Measurements from ENCODE around the gene MUC4. TPM values are rescaled to one million over a fixed set of nuclear protein-coding genes. Genes with fewer than 3 reads are reported as not detected.
A peak's percentile ranks its signal among the peaks of the same experiment; 100 is the strongest.
"Not testable (repeated sequence)": the region's sequence is repeated elsewhere in the genome, so short reads cannot be mapped to it uniquely, and the experiment has no call there.

MUC4 gene
- total RNA-seq, 2 donors from 2014 or later = 0.34 to 0.42 TPM

GRCh38 chr3:195803289-195803908 lies 8.3 kb downstream of the MUC4 start:
- H3K27ac Mint-ChIP-seq = peak overlapping the region; percentile 7
- H3K9me3 Mint-ChIP-seq = no peaks in the 10 kb centered on the region
- peaks cover 49% of the 10 kb centered on the region for H3K4me1 Mint-ChIP-seq (ENCODE audit: low read depth)
- H3K36me3 Mint-ChIP-seq (ENCODE audit: insufficient read depth in 2 of 2) = no peaks in the 10 kb centered on the region
- DNase-seq (no peak), ATAC-seq (replicated peaks in 1 of 2) (no peak)
- peak overlapping the region; percentile 21 to 62 for H3K4me3 Mint-ChIP-seq
- peaks cover 21% of the 10 kb centered on the region for H3K27me3 Mint-ChIP-seq (ENCODE audit: low read depth)

GRCh38 chr3:195802795-195803194 lies 8.9 kb downstream of the MUC4 start:
- peaks cover 49% of the 10 kb centered on the region for H3K4me1 Mint-ChIP-seq (ENCODE audit: low read depth)
- peaks cover 21% of the 10 kb centered on the region for H3K27me3 Mint-ChIP-seq (ENCODE audit: low read depth)
- DNase-seq = no peak
- H3K4me3 Mint-ChIP-seq = peak overlapping the region; percentile 21 to 62
- H3K36me3 Mint-ChIP-seq (ENCODE audit: insufficient read depth in 2 of 2) = no peaks in the 10 kb centered on the region
- no peak for ATAC-seq (replicated peaks in 1 of 2)
- no peaks in the 10 kb centered on the region for H3K9me3 Mint-ChIP-seq
- H3K27ac Mint-ChIP-seq = peak overlapping the region; percentile 7

GRCh38 chr3:195802261-195802701 lies 9.4 kb downstream of the MUC4 start:
- Mint-ChIP-seq H3K36me3 (ENCODE audit: insufficient read depth in 2 of 2) (no peaks in the 10 kb centered on the region), H3K9me3 (no peaks in the 10 kb centered on the region), H3K4me1 (ENCODE audit: low read depth) (peaks cover 49% of the 10 kb centered on the region), H3K27ac (peak overlapping the region; percentile 1), H3K27me3 (ENCODE audit: low read depth) (peaks cover 21% of the 10 kb centered on the region), H3K4me3 (peak overlapping the region; percentile 21 to 62)
- peak; percentile 53 to 67 for DNase-seq
- ATAC-seq (replicated peaks in 1 of 2) = peak; percentile 65 to 87

- H3K27ac Mint-ChIP-seq = peak overlapping the region; percentile 1
Measured at GRCh38 chr3:195801251-195802183, 10.2 kb downstream of the MUC4 start.

GRCh38 chr3:195800240-195800639 lies 11.5 kb downstream of the MUC4 start:
- DNase-seq = no peak
- H3K36me3 Mint-ChIP-seq (ENCODE audit: insufficient read depth in 2 of 2) = no peaks in the 10 kb centered on the region
- H3K9me3 Mint-ChIP-seq = no peaks in the 10 kb centered on the region
- peaks cover 37% of the 10 kb centered on the region for H3K4me1 Mint-ChIP-seq (ENCODE audit: low read depth)
- H3K27ac Mint-ChIP-seq = no peak overlapping the region
- peaks cover 21% of the 10 kb centered on the region for H3K27me3 Mint-ChIP-seq (ENCODE audit: low read depth)
- ATAC-seq (replicated peaks in 1 of 2) = no peak
- H3K4me3 Mint-ChIP-seq = no peak overlapping the region

More at GRCh38 chr3:195801251-195802183, 10.2 kb downstream of the MUC4 start:
- no peaks in the 10 kb centered on the region for H3K36me3 Mint-ChIP-seq (ENCODE audit: insufficient read depth in 2 of 2)
- ATAC-seq (replicated peaks in 1 of 2) (no peak), DNase-seq (no peak)
- H3K4me3 Mint-ChIP-seq = peak overlapping the region; percentile 21 to 62
- no peaks in the 10 kb centered on the region for H3K9me3 Mint-ChIP-seq
- peaks cover 21% of the 10 kb centered on the region for H3K27me3 Mint-ChIP-seq (ENCODE audit: low read depth)
- H3K4me1 Mint-ChIP-seq (ENCODE audit: low read depth) = peaks cover 46% of the 10 kb centered on the region

GRCh38 chr3:195796795-195797194 lies 14.9 kb downstream of the MUC4 start:
- H3K27ac Mint-ChIP-seq = no peak overlapping the region
- no peak overlapping the region for H3K4me3 Mint-ChIP-seq
- no peaks in the 10 kb centered on the region for H3K9me3 Mint-ChIP-seq
- DNase-seq (no peak), ATAC-seq (replicated peaks in 1 of 2) (no peak)
- peaks cover 3% of the 10 kb centered on the region for H3K4me1 Mint-ChIP-seq (ENCODE audit: low read depth)
- no peaks in the 10 kb centered on the region for H3K36me3 Mint-ChIP-seq (ENCODE audit: insufficient read depth in 2 of 2)
- H3K27me3 Mint-ChIP-seq (ENCODE audit: low read depth) = peaks cover 7% of the 10 kb centered on the region

- Mint-ChIP-seq H3K27ac (no peak overlapping the region), H3K27me3 (ENCODE audit: low read depth) (no peaks in the 10 kb centered on the region), H3K36me3 (ENCODE audit: insufficient read depth in 2 of 2) (peaks cover 0 to 2% of the 10 kb centered on the region in 2 donors), H3K4me1 (ENCODE audit: low read depth) (no peaks in the 10 kb centered on the region), H3K4me3 (no peak overlapping the region), H3K9me3 (no peaks in the 10 kb centered on the region)
- ATAC-seq (replicated peaks in 1 of 2) (no peak), DNase-seq (no peak)
Measured at GRCh38 chr3:195794708-195795107, 17.0 kb downstream of the MUC4 start.

GRCh38 chr3:195792621-195793020 lies 19.1 kb downstream of the MUC4 start:
- ATAC-seq (replicated peaks in 1 of 2); H3K4me3 Mint-ChIP-seq; H3K27ac Mint-ChIP-seq; DNase-seq; H3K36me3 Mint-ChIP-seq (ENCODE audit: insufficient read depth in 2 of 2); H3K27me3 Mint-ChIP-seq (ENCODE audit: low read depth); H3K9me3 Mint-ChIP-seq; H3K4me1 Mint-ChIP-seq (ENCODE audit: low read depth): not testable (repeated sequence)

GRCh38 chr3:195790901-195791300 lies 20.8 kb downstream of the MUC4 start:
- Mint-ChIP-seq H3K4me3 (no peak overlapping the region), H3K27me3 (ENCODE audit: low read depth) (no peaks in the 10 kb centered on the region), H3K4me1 (ENCODE audit: low read depth) (peaks cover 16% of the 10 kb centered on the region), H3K9me3 (peaks cover 8 to 15% of the 10 kb centered on the region in 2 donors), H3K36me3 (ENCODE audit: insufficient read depth in 2 of 2) (peaks cover 13 to 17% of the 10 kb centered on the region in 2 donors), H3K27ac (no peak overlapping the region)
- DNase-seq (no peak), ATAC-seq (replicated peaks in 1 of 2) (peak in 1 of 2 donors; percentile 44)

- no peak overlapping the region for H3K4me3 Mint-ChIP-seq
- peaks cover 30 to 36% of the 10 kb centered on the region in 2 donors for H3K36me3 Mint-ChIP-seq (ENCODE audit: insufficient read depth in 2 of 2)
- ATAC-seq (replicated peaks in 1 of 2) (no peak), DNase-seq (no peak)
- H3K27me3 Mint-ChIP-seq (ENCODE audit: low read depth) = no peaks in the 10 kb centered on the region
- no peak overlapping the region for H3K27ac Mint-ChIP-seq
- H3K9me3 Mint-ChIP-seq = peaks cover 22 to 35% of the 10 kb centered on the region in 2 donors
- H3K4me1 Mint-ChIP-seq (ENCODE audit: low read depth) = peaks cover 27% of the 10 kb centered on the region
Measured at GRCh38 chr3:195788711-195789581, 22.8 kb downstream of the MUC4 start.

GRCh38 chr3:195785781-195786405 lies 25.8 kb downstream of the MUC4 start:
- not testable (repeated sequence) for ATAC-seq (replicated peaks in 1 of 2)
- peaks cover 50 to 55% of the 10 kb centered on the region in 2 donors for H3K36me3 Mint-ChIP-seq (ENCODE audit: insufficient read depth in 2 of 2)
- H3K4me3 Mint-ChIP-seq = peak overlapping the region; percentile 1 to 6

GRCh38 chr3:195784031-195784430 lies 27.7 kb downstream of the MUC4 start:
- H3K4me3 Mint-ChIP-seq; ATAC-seq (replicated peaks in 1 of 2); H3K27me3 Mint-ChIP-seq (ENCODE audit: low read depth); DNase-seq: not testable (repeated sequence)
- peaks cover 58 to 69% of the 10 kb centered on the region in 2 donors for H3K36me3 Mint-ChIP-seq (ENCODE audit: insufficient read depth in 2 of 2)
- H3K4me1 Mint-ChIP-seq (ENCODE audit: low read depth) = peaks cover 38% of the 10 kb centered on the region
- H3K9me3 Mint-ChIP-seq = peaks cover 39 to 72% of the 10 kb centered on the region in 2 donors
- H3K27ac Mint-ChIP-seq = peak overlapping the region; percentile 2

More at GRCh38 chr3:195785781-195786405, 25.8 kb downstream of the MUC4 start:
- Mint-ChIP-seq H3K9me3 (peaks cover 34 to 57% of the 10 kb centered on the region in 2 donors), H3K4me1 (ENCODE audit: low read depth) (peaks cover 37% of the 10 kb centered on the region), H3K27ac (peak overlapping the region; percentile 18)
- not testable (repeated sequence) for H3K27me3 Mint-ChIP-seq (ENCODE audit: low read depth); DNase-seq

All from activated T-cell treated with anti-CD3 and anti-CD28 coated beads, Interleukin-2, amount 50 U/mL, for 72 hours (primary cell).